Nephron progenitor cell (in vitro differentiated cells): ENCODE data around the gene ATF7IP2.

Experiments
- DNase-seq: peaks from one replicate; pipeline ENCODE4 v3.0.0; 2021
- H3K27ac Mint-ChIP-seq: 2 replicates; pipeline ENCODE4 v1.8.0; 2021; ENCODE audit warnings: mild to moderate bottlenecking, moderate library complexity, mixed read lengths
- H3K27me3 Mint-ChIP-seq: 2 replicates; pipeline ENCODE4 v1.8.0; 2021; ENCODE audit warnings: mild to moderate bottlenecking, low read depth, mixed read lengths; ENCODE audit not compliant: poor library complexity
- H3K36me3 Mint-ChIP-seq: 2 replicates; pipeline ENCODE4 v1.8.0; 2021; ENCODE audit warnings: low read depth, mixed read lengths
- H3K4me1 Mint-ChIP-seq: 2 replicates; pipeline ENCODE4 v1.8.0; 2021; ENCODE audit warnings: mixed read lengths
- H3K4me3 Mint-ChIP-seq: 2 replicates; pipeline ENCODE4 v1.8.0; 2021; ENCODE audit warnings: mild to moderate bottlenecking, moderate library complexity, mixed read lengths
- H3K9me3 Mint-ChIP-seq: 2 replicates; pipeline ENCODE4 v1.8.0; 2021; ENCODE audit warnings: mild to moderate bottlenecking, moderate library complexity, mixed read lengths
- CTCF ChIP-seq: fragments of 200-600 bp; sonication (generic); IDR thresholded peaks from 2 replicates; pipeline ENCODE4 v1.5.0; 2021; ENCODE audit warnings: antibody characterized with exemption

ATF7IP2 gene

GRCh38 chr16:10371592-10371991 lies 14.3 kb upstream of the ATF7IP2 start:
- H3K27me3 Mint-ChIP-seq = no peaks in the 10 kb centered on the region
- TF ChIP-seq CTCF = no peak
- no peak for DNase-seq
- H3K27ac Mint-ChIP-seq = no peak overlapping the region
- no peaks in the 10 kb centered on the region for H3K4me1 Mint-ChIP-seq
- peaks cover 6% of the 10 kb centered on the region for H3K36me3 Mint-ChIP-seq
- no peak overlapping the region for H3K4me3 Mint-ChIP-seq
- peaks cover 31% of the 10 kb centered on the region for H3K9me3 Mint-ChIP-seq

GRCh38 chr16:10373556-10373955 lies 12.3 kb upstream of the ATF7IP2 start:
- peaks cover 7% of the 10 kb centered on the region for H3K36me3 Mint-ChIP-seq
- DNase-seq = no peak
- H3K9me3 Mint-ChIP-seq = peaks cover 41% of the 10 kb centered on the region
- no peaks in the 10 kb centered on the region for H3K4me1 Mint-ChIP-seq
- H3K27ac Mint-ChIP-seq = no peak overlapping the region
- no peak for TF ChIP-seq CTCF
- H3K27me3 Mint-ChIP-seq = no peaks in the 10 kb centered on the region
- no peak overlapping the region for H3K4me3 Mint-ChIP-seq

GRCh38 chr16:10376229-10376628 lies 9.6 kb upstream of the ATF7IP2 start:
- Mint-ChIP-seq H3K27me3 (no peaks in the 10 kb centered on the region), H3K27ac (no peak overlapping the region), H3K9me3 (peaks cover 28% of the 10 kb centered on the region), H3K36me3 (peaks cover 7% of the 10 kb centered on the region), H3K4me1 (no peaks in the 10 kb centered on the region), H3K4me3 (no peak overlapping the region)
- TF ChIP-seq CTCF = no peak
- no peak for DNase-seq

GRCh38 chr16:10383626-10384025 lies 2.2 kb upstream of the ATF7IP2 start:
- DNase-seq = no peak
- Mint-ChIP-seq H3K4me3 (no peak overlapping the region), H3K9me3 (peaks cover 20% of the 10 kb centered on the region)

GRCh38 chr16:10386517-10387100 lies 748 bp downstream of the ATF7IP2 start:
- Mint-ChIP-seq H3K27ac (no peak overlapping the region), H3K27me3 (peaks cover 7% of the 10 kb centered on the region), H3K9me3 (peaks cover 36% of the 10 kb centered on the region), H3K36me3 (peaks cover 46% of the 10 kb centered on the region), H3K4me3 (peak overlapping the region; percentile 94), H3K4me1 (peaks cover 26% of the 10 kb centered on the region)
- DNase-seq = no peak
- TF ChIP-seq CTCF = no peak

More at GRCh38 chr16:10383626-10384025, 2.2 kb upstream of the ATF7IP2 start:
- peaks cover 7% of the 10 kb centered on the region for H3K27me3 Mint-ChIP-seq
- H3K4me1 Mint-ChIP-seq = peaks cover 19% of the 10 kb centered on the region
- no peak for TF ChIP-seq CTCF
- H3K36me3 Mint-ChIP-seq = peaks cover 18% of the 10 kb centered on the region
- no peak overlapping the region for H3K27ac Mint-ChIP-seq

GRCh38 chr16:10387188-10387617 lies 1.3 kb downstream of the ATF7IP2 start:
- Mint-ChIP-seq H3K27me3 (peaks cover 7% of the 10 kb centered on the region), H3K4me3 (peak overlapping the region; percentile 94), H3K36me3 (peaks cover 50% of the 10 kb centered on the region), H3K9me3 (peaks cover 36% of the 10 kb centered on the region), H3K4me1 (peaks cover 26% of the 10 kb centered on the region), H3K27ac (no peak overlapping the region)
- TF ChIP-seq CTCF = no peak
- DNase-seq = no peak
